ENCODE measurements around the gene ATG2B.
"Not testable (repeated sequence)": the region's sequence is repeated elsewhere in the genome, so short reads cannot be mapped to it uniquely, and the experiment has no call there.

Gene ATG2B

GRCh38 chr14:96252999-96253539 is 110.1 kb downstream of the ATG2B start:
- DNase-seq (ENCODE audit: low read depth in 4 of 4, low spot score in 1 of 4), result no peak

- no peak for DNase-seq (ENCODE audit: low read depth in 4 of 4, low spot score in 1 of 4)
Measured at GRCh38 chr14:96252323-96252998, 110.7 kb downstream of the ATG2B start.

- no peak for DNase-seq (ENCODE audit: low read depth in 4 of 4, low spot score in 1 of 4)
Measured at GRCh38 chr14:96251656-96252155, 111.4 kb downstream of the ATG2B start.

- DNase-seq (ENCODE audit: low read depth in 4 of 4, low spot score in 1 of 4), result no peak
Measured at GRCh38 chr14:96250485-96250884, 112.7 kb downstream of the ATG2B start.

- no peak for DNase-seq (ENCODE audit: low read depth in 4 of 4, low spot score in 1 of 4)
Measured at GRCh38 chr14:96249029-96249428, 114.1 kb downstream of the ATG2B start.

- DNase-seq (ENCODE audit: low read depth in 4 of 4, low spot score in 1 of 4), result no peak
Measured at GRCh38 chr14:96247031-96247430, 116.1 kb downstream of the ATG2B start.

GRCh38 chr14:96246539-96246847 is 116.6 kb downstream of the ATG2B start:
- no peak for DNase-seq (ENCODE audit: low read depth in 4 of 4, low spot score in 1 of 4)

GRCh38 chr14:96245710-96246538 is 117.2 kb downstream of the ATG2B start:
- no peak for DNase-seq (ENCODE audit: low read depth in 4 of 4, low spot score in 1 of 4)

- not testable (repeated sequence) for DNase-seq (ENCODE audit: low read depth in 4 of 4, low spot score in 1 of 4)
Measured at GRCh38 chr14:96245074-96245473, 118.1 kb downstream of the ATG2B start.

GRCh38 chr14:96243785-96244184 is 119.4 kb downstream of the ATG2B start:
- DNase-seq (ENCODE audit: low read depth in 4 of 4, low spot score in 1 of 4), result no peak

GRCh38 chr14:96242126-96242525 is 121.0 kb downstream of the ATG2B start:
- DNase-seq (ENCODE audit: low read depth in 4 of 4, low spot score in 1 of 4), result no peak

GRCh38 chr14:96240641-96241040 is 122.5 kb downstream of the ATG2B start:
- no peak for DNase-seq (ENCODE audit: low read depth in 4 of 4, low spot score in 1 of 4)

GRCh38 chr14:96239711-96240141 is 123.4 kb downstream of the ATG2B start:
- no peak for DNase-seq (ENCODE audit: low read depth in 4 of 4, low spot score in 1 of 4)

- DNase-seq (ENCODE audit: low read depth in 4 of 4, low spot score in 1 of 4), result no peak
Measured at GRCh38 chr14:96238676-96239265, 124.4 kb downstream of the ATG2B start.

GRCh38 chr14:96237641-96238040 is 125.5 kb downstream of the ATG2B start:
- no peak for DNase-seq (ENCODE audit: low read depth in 4 of 4, low spot score in 1 of 4)

GRCh38 chr14:96235426-96235825 is 127.7 kb downstream of the ATG2B start:
- DNase-seq (ENCODE audit: low read depth in 4 of 4, low spot score in 1 of 4), result no peak

GRCh38 chr14:96233661-96234060 is 129.5 kb downstream of the ATG2B start:
- no peak for DNase-seq (ENCODE audit: low read depth in 4 of 4, low spot score in 1 of 4)

GRCh38 chr14:96232506-96232905 is 130.6 kb downstream of the ATG2B start:
- no peak for DNase-seq (ENCODE audit: low read depth in 4 of 4, low spot score in 1 of 4)

- no peak for DNase-seq (ENCODE audit: low read depth in 4 of 4, low spot score in 1 of 4)
Measured at GRCh38 chr14:96231526-96232130, 131.5 kb downstream of the ATG2B start.

GRCh38 chr14:96231056-96231455 is 132.1 kb downstream of the ATG2B start:
- no peak for DNase-seq (ENCODE audit: low read depth in 4 of 4, low spot score in 1 of 4)

- DNase-seq (ENCODE audit: low read depth in 4 of 4, low spot score in 1 of 4), result no peak
Measured at GRCh38 chr14:96229315-96229714, 133.8 kb downstream of the ATG2B start.

Measured in stimulated activated CD4-positive, alpha-beta T cell treated with anti-CD3 and anti-CD28 coated beads, Interleukin-1b, Interleukin-23, amount 100 ng/mL, for 24 hours (primary cell).